GM12801 (cell line): ENCODE data around the gene FALEC.

Experiments used
- TF ChIP-seq, protein P1 (sequence below): IDR thresholded peaks from one replicate; pipeline ENCODE4 v1.5.1; 2011; ENCODE audit warnings: control low read depth; ENCODE audit not compliant: insufficient read length; ENCODE audit errors: extremely low read depth

The FALEC gene

GRCh38 chr1:150511985-150512660 is 3.4 kb upstream of the FALEC start:
- TF ChIP-seq, protein P1, sequence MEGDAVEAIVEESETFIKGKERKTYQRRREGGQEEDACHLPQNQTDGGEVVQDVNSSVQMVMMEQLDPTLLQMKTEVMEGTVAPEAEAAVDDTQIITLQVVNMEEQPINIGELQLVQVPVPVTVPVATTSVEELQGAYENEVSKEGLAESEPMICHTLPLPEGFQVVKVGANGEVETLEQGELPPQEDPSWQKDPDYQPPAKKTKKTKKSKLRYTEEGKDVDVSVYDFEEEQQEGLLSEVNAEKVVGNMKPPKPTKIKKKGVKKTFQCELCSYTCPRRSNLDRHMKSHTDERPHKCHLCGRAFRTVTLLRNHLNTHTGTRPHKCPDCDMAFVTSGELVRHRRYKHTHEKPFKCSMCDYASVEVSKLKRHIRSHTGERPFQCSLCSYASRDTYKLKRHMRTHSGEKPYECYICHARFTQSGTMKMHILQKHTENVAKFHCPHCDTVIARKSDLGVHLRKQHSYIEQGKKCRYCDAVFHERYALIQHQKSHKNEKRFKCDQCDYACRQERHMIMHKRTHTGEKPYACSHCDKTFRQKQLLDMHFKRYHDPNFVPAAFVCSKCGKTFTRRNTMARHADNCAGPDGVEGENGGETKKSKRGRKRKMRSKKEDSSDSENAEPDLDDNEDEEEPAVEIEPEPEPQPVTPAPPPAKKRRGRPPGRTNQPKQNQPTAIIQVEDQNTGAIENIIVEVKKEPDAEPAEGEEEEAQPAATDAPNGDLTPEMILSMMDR = no peak

- TF ChIP-seq, protein P1 = no peak
Observed at GRCh38 chr1:150512846-150513245, 2.7 kb upstream of the FALEC start.

DNA sequence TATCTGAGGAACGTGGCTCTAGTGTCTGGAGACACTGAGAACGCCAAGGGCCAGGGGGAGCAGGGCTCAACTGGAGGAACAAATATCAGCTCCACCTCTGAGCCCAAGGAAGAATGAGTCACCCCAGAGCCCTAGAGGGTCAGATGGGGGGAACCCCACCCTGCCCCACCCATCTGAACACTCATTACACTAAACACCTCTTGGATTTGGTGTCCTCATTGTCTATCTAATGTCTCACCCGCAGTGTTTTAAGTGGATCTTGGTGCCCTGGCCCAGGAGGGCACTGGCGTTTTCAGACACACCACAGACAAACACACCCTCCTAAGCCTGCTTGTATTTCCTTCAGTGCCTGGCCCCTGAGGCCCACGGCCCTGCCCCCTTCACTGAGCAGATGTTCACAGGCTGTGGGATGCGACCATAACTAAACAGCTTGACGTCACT is 2.2 kb upstream of the FALEC start:
- TF ChIP-seq, protein P1 = no peak

DNA sequence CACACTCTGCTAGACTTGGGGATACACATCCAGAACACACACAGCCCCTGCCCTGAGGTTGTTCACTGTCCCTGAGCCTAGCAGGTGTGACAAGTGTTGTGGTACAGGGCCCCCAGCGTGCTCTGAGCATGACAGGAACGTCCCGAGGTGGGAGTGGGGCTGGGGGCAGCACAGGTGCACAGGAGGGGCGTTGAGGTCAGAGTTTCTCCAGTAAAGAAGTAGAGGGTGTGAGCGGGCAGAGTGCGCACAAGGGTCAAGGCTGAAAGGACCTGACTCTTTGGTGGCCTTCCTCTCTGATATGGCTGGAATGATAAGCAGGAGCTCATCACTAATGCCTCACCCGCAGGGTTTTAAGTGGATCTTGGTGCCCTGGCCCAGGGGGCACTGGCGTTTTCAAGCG is 1.3 kb upstream of the FALEC start:
- TF ChIP-seq, protein P1 = no peak

DNA sequence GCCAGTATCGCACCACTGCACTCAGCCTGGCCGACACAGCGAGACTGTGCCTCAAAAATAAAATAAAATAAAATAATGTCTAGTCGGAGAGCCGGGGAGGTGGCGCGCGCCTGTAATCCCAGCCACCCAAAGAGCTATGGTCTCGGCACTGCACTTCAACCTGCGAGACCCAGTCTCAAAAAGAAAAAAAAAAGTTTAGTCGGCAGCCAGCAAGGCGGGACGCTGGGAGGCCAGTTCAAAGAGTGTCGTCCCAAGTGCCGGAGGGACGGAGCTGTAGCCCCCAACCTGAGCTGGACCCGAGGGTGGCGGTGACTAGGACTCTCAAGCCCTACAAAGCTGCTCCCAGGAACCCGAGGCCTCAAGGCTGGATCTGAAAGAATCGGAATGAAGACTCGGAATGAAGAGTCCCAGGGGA is 632 bp upstream of the FALEC start:
- TF ChIP-seq, protein P1 = no peak

- TF ChIP-seq, protein P1 = no peak
Observed at GRCh38 chr1:150516050-150516591, 569 bp downstream of the FALEC start.

- TF ChIP-seq, protein P1 = no peak
Observed at GRCh38 chr1:150516616-150517015, 1.1 kb downstream of the FALEC start.
